ENCODE measurements around the gene TAF11. TPM values are rescaled to one million over a fixed set of nuclear protein-coding genes. Genes with fewer than 3 reads are reported as not detected.

Gene TAF11
- total RNA-seq, 2 experiments from 2014 or later: 27.3 to 28.5 TPM

Other genes with a start within 250 kb of the TAF11 start
- 10 to 100 TPM; 51.4 to 53.3 TPM for gene ILRUN, start 191.3 kb downstream of the TAF11 start, total RNA-seq
- 100 to 1,000 TPM; 168 to 179 TPM for gene SNRPC, start 130.5 kb downstream of the TAF11 start, total RNA-seq
- 10 to 100 TPM; 17.0 to 17.9 TPM for gene BLTP3A, start 96.0 kb downstream of the TAF11 start, total RNA-seq
- 1 to 10 TPM; 6.5 to 6.8 TPM for gene ANKS1A, start 1.2 kb upstream of the TAF11 start, total RNA-seq

All from activated naive CD4-positive, alpha-beta T cell treated with anti-CD3 and anti-CD28 coated beads for 36 hours (primary cell).